COLO668 (cell line): Measurements from ENCODE around the gene CBFB.
"Not testable (repeated sequence)": the region's sequence is repeated elsewhere in the genome, so short reads cannot be mapped to it uniquely, and the experiment has no call there.

Experiments used
- DNase-seq: peaks from one replicate; lab custom pipeline; 2025; ENCODE audit not compliant: unreplicated experiment; lab: John Stamatoyannopoulos, UW

CBFB gene

GRCh38 chr16:67040906-67041305, 12.0 kb downstream of the CBFB start:
- no peak for DNase-seq

- not testable (repeated sequence) for DNase-seq
Observed at GRCh38 chr16:67041520-67041919, 12.6 kb downstream of the CBFB start.

DNA sequence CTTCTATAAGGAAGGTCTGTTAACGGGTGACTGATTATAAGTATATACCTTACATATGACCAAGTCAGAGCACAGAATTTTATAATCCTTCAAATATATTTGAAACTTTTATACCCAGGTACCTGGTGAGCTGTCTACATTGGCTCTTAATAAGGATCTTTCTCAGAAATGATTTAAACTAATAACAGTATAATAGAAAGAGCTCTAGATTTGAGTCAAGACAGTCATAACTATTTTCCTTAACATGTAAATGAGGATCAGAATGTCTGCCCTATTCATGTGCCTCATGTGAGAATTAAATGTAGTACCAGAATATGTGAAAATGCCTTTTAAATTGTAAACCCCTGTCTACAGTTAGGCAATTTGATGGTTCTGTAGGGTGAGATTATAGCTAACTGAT, 14.5 kb downstream of the CBFB start:
- no peak for DNase-seq

- DNase-seq: no peak
Observed at GRCh38 chr16:67050796-67051195, 21.8 kb downstream of the CBFB start.

GRCh38 chr16:67052399-67052798, 23.4 kb downstream of the CBFB start:
- no peak for DNase-seq

DNA sequence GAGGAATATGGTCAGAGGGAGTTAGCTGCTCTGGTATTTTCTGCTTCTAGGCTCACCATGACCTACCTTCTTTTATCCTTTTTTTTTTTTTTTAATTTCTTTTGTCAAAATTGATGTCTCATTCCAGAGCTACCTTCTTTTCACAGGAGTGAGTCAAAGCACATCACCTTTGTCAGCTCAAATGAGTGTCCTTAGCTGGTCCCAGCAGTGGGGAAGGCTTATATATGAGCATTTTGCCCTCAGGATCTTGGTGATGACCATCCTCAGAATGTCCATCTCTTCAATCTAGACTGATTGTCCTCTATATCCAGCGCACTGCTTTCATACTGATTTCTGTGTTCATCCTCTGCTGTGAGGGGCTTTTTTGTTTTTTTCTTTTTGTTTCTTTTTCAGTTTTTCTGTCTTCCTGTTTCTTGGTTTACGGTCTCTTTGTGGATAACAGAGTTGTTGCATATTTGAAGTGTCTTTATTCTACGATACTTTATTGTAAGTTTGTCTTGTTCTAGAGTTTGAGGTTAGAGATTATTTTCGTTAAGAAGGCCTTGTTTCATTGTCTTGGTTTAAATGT, 24.9 kb downstream of the CBFB start:
- DNase-seq: no peak

- no peak for DNase-seq
Observed at GRCh38 chr16:67054901-67055300, 26.0 kb downstream of the CBFB start.

DNA sequence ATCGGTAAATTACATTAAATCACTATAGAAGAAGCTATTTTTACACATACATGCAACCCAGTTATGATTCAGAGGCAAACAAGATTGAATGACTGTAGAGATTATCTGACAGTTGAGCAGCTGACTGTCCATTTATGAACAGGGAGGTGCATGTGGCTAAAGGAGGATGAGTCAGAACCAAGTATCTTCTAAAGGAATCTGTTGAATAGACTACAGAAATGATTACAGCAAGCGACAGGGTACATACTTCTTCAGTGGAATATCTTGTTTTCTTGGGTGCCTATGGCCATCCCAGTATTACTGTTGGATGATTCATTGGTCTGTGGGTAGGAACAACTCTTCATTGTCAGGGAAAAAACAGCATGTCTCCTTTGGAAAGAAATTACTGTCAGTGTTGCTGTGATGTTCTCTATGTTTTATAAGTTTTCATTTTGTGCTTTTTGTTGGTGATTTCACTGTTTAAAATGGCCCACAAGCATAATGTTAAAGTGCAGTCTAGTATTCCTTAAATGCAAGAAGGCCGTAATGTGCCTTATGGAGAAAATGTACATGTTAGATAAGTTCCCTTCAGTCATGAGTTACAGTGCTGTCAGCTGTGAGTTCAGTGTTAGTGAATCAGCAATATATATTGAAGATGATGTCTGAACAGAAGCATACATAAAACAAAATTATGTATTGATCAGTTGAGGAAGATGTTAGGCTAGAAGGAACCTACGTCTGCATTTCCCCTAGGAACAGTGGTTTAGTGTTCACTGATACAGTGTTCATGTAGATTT, 27.0 kb downstream of the CBFB start:
- no peak for DNase-seq

- DNase-seq: no peak
Observed at GRCh38 chr16:67063008-67063407, 34.1 kb downstream of the CBFB start.

DNA sequence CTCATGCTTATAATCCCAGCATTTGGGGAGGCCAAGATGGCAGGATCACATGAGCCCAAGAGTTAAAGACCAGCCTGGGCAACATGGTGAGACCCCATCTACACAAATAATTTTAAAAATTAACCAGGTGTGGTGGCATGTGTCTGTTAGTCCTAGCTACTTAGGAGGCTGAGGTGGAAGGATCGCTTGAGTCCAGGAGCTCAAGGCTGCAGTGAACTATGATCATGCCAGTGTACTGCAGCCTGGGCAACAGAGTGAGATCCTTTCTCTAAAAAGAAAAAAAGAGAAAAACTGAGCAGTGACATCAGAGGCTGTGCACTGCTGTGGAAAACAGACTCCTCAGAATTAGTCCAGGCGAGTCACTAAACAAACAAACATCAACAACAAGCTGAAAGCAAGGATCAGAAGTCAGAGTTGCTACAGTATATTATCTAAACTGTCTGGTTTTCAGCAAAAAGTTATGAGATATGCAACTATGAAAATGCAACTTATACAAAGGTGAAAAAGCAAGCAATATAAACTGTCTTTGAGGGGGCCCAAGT, 39.3 kb downstream of the CBFB start:
- no peak for DNase-seq

- DNase-seq: no peak
Observed at GRCh38 chr16:67071476-67072048, 42.6 kb downstream of the CBFB start.

DNA sequence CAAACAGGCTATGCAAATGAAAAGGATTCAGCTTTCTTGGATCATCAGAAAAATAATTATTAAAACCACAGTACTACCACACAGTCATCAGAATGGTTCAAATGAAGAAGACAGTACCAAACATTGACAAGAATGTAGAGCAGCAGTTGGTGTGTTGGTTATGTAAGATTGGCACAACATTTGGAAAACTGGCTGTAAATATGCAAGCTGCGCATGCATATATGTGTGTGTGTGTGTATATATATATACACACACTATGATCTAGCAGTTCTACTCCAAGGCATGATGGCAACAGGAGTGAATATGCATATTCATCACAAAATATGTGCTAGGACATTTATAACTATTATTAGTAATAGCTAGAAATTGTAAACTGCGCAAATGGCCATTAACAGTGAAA, 46.4 kb downstream of the CBFB start:
- no peak for DNase-seq

DNA sequence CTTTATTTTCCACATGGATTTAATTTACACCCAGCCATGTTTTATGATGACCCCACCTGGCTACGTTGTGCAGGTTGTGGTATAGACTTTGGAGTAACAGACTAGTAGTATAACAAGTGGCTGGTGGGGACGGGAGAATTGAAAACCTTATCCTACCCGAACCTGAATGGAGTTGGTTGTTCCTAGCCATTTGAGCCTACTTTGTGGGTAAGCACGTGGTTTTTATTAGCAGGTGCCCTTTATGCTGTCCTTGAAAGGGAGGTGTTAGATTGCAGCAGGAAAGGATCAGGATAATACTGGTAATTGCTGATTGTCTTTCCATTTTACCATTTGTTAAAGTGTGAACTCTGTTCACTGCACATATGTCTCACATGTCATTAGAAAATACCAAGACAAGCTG, 48.9 kb downstream of the CBFB start:
- DNase-seq: peak; percentile 23

- no peak for DNase-seq
Observed at GRCh38 chr16:67082100-67082499, 53.2 kb downstream of the CBFB start.

DNA sequence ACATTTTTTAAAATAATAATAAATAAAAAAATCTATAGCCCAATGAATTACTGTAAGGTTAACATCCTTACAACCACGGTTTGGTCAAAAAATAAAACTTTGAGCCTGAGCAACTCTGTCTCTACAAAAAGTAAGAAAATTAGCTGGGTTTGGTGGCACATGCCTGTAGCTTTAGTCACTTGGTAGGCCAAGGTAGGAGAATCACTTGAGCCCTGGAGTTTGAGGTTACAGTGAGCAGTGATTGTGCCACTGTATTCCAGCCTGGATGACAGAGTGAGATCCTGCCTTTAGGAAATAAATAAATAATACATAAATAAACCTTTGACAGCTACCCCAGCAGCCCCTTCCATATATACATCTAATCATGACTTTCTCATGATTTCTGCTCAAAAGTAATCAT, 53.9 kb downstream of the CBFB start:
- no peak for DNase-seq

- DNase-seq: no peak
Observed at GRCh38 chr16:67084345-67085028, 55.5 kb downstream of the CBFB start.

DNA sequence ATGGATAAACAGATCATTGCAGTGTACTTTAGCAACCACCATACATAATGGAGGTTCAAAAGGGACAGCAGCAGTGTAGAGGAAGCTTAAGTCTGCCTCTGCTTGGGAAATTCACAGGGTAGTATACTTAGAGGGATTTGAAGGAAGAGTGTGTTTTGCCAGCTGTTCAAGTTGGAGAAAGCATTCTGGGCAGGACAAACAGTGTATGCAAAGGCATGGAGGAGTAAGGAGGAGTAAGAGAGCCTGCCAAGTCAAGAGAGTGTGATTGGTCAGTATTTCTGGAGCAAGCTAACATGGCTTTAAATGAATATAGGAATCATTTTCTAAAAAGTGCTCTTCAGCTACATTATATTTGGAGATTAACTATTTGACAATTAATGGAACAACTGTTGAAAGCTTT, 57.9 kb downstream of the CBFB start:
- DNase-seq: no peak

- DNase-seq: no peak
Observed at GRCh38 chr16:67087291-67087690, 58.3 kb downstream of the CBFB start.

DNA sequence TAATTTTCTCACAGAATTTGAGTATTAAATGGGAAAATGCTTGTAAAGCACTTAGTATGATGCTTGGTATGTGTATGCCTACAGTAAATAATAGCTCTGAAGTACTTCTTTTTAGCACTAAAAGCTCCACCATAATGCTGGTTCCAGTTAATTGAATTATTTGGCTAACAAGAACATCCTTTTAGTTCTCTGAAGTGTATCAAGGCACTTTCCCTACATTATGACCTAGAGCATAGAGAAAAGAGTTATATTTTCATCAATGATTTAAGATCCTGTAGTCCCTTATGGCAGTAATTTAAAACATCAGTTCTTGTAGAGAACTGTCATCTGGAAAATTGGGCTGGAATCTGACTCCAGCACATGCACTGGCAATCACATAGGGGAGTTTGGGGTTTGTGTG, 58.9 kb downstream of the CBFB start:
- DNase-seq: no peak

GRCh38 chr16:67088551-67088950, 59.6 kb downstream of the CBFB start:
- DNase-seq: no peak

DNA sequence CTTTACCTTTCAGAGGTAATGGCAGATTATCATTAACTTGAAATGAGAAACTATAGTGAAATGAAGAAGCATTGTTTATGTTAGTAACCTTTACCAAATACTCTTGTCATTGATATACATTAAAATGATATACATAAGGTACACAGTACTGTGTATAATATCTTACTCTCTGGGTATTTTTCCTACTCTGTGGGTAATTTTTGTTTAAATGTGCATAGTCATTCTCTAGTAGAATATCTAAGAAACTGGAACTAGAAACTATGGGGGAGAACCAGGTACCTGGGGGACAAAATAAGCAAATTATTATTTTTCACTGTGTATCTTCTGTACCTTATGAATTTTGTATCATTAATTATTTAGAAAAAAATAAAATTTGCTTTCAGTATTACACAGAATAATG, 60.2 kb downstream of the CBFB start:
- no peak for DNase-seq
